NOMO-1 treated with dmso at 0.1 percent for 144 hours (cell line): ENCODE results near the gene C1QTNF6.
"Not testable (repeated sequence)": the region's sequence is repeated elsewhere in the genome, so short reads cannot be mapped to it uniquely, and the experiment has no call there.

Experiments
- DNase-seq: peaks from one replicate; lab custom pipeline; 2025; ENCODE audit not compliant: unreplicated experiment; lab: John Stamatoyannopoulos, UW

C1QTNF6 gene

GRCh38 chr22:37208401-37209139 lies 20.5 kb upstream of the C1QTNF6 start:
- no peak for DNase-seq

- DNase-seq: no peak
Measured at GRCh38 chr22:37207981-37208380, 19.9 kb upstream of the C1QTNF6 start.

- no peak for DNase-seq
Measured at GRCh38 chr22:37206841-37207821, 19.1 kb upstream of the C1QTNF6 start.

- no peak for DNase-seq
Measured at GRCh38 chr22:37206118-37206840, 18.2 kb upstream of the C1QTNF6 start.

- no peak for DNase-seq
Measured at GRCh38 chr22:37205046-37205445, 17.0 kb upstream of the C1QTNF6 start.

GRCh38 chr22:37204045-37204655 lies 16.1 kb upstream of the C1QTNF6 start:
- no peak for DNase-seq

GRCh38 chr22:37203354-37204044 lies 15.5 kb upstream of the C1QTNF6 start:
- DNase-seq: no peak

GRCh38 chr22:37202716-37203115 lies 14.7 kb upstream of the C1QTNF6 start:
- DNase-seq: no peak

- DNase-seq: no peak
Measured at GRCh38 chr22:37202001-37202555, 14.0 kb upstream of the C1QTNF6 start.

GRCh38 chr22:37201443-37201820 lies 13.4 kb upstream of the C1QTNF6 start:
- DNase-seq: not testable (repeated sequence)

GRCh38 chr22:37199760-37200108 lies 11.7 kb upstream of the C1QTNF6 start:
- DNase-seq: no peak

- DNase-seq: peak; percentile 99
Measured at GRCh38 chr22:37199103-37199759, 11.2 kb upstream of the C1QTNF6 start.

GRCh38 chr22:37198258-37199102 lies 10.4 kb upstream of the C1QTNF6 start:
- DNase-seq: peak; percentile 34

GRCh38 chr22:37197451-37198257 lies 9.6 kb upstream of the C1QTNF6 start:
- no peak for DNase-seq

GRCh38 chr22:37196539-37197450 lies 8.7 kb upstream of the C1QTNF6 start:
- no peak for DNase-seq

- no peak for DNase-seq
Measured at GRCh38 chr22:37195921-37196320, 7.9 kb upstream of the C1QTNF6 start.

GRCh38 chr22:37194750-37195149 lies 6.7 kb upstream of the C1QTNF6 start:
- no peak for DNase-seq
